Measurements from ENCODE around the gene PLA2G4E. TPM values are rescaled to one million over a fixed set of nuclear protein-coding genes. Genes with fewer than 3 reads are reported as not detected.

Gene PLA2G4E
- total RNA-seq, 2 experiments from 2014 or later = not detected

DNA sequence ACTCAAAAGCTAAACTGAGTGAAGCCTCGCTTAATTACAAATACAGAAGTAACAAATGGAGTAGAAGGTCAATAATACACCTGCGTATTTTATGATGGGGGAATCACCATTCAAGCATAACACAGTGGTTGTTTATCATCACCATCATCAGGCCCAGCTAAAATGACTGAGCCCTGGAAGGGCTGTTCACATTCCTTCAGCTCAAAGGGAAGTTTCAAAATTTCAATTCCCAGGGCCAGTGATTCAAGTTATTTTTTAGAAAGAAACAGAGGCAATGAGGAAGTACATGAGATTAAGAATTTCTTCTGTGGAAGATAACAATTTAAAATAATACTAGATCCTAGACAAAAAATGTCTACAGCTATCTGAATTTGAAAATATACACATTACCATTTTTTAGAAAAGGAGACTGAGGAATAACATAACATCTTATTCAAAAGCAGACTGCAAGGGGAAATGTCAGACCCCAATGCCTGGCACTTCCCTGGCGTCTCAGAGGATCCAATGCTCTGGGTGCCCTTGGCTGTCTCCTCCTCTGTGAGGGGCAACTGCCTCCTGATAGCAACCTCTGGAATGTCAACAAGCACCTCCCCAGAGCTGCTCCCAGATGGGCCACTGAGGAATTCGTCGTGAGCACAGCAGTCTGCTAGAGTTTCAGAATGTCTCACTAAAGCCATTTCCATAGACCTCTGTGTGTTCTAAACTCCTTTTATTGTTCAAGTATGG is 71.3 kb downstream of the PLA2G4E start:
- no peak overlapping the region for H3K27ac Mint-ChIP-seq
- CTCF ChIA-PET = interaction anchor here (0.7 to 1.3 kb wide), 5 partner anchors 11 to 93 kb away, joined by 3 to 7 read pairs (median 3); no protein-coding TSS in a partner anchor
- H3K9me3 Mint-ChIP-seq = no peaks in the 10 kb centered on the region
- H3K4me3 Mint-ChIP-seq = no peak overlapping the region
- DNase-seq = no peak
- peaks cover 3% of the 10 kb centered on the region for H3K36me3 Mint-ChIP-seq (ENCODE audit: low read depth)
- H3K4me1 Mint-ChIP-seq = peaks cover 3% of the 10 kb centered on the region
- H3K27me3 Mint-ChIP-seq = no peaks in the 10 kb centered on the region
- POLR2A ChIA-PET = no interaction called here

DNA sequence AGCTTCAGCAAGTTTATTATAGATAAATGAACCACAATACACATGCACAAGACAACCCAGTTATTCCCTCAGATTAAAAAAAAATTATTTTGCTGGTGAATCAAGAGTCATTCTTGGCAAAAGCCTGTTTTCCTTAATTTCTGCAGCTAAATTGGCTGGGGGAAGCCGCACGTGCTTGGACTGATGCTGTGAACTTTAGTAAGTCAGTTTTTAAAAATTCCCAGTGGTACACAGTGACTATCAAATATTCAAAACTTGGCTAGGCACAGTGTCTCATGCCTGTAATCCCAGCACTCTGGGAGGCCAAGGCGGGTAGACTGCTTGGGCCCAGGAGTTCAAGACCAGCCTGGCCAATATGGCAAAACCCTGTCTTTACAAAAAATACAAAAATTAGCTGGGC is 72.4 kb downstream of the PLA2G4E start:
- Mint-ChIP-seq H3K27me3 (no peaks in the 10 kb centered on the region), H3K27ac (no peak overlapping the region), H3K4me3 (no peak overlapping the region), H3K9me3 (no peaks in the 10 kb centered on the region), H3K36me3 (ENCODE audit: low read depth) (peaks cover 6% of the 10 kb centered on the region), H3K4me1 (peaks cover 3% of the 10 kb centered on the region)
- no peak for DNase-seq
- CTCF ChIA-PET = interaction anchor here (0.6 to 0.9 kb wide), 4 partner anchors 8 to 163 kb away, joined by 3 to 4 read pairs (median 3); no protein-coding TSS in a partner anchor
- POLR2A ChIA-PET = no interaction called here

DNA sequence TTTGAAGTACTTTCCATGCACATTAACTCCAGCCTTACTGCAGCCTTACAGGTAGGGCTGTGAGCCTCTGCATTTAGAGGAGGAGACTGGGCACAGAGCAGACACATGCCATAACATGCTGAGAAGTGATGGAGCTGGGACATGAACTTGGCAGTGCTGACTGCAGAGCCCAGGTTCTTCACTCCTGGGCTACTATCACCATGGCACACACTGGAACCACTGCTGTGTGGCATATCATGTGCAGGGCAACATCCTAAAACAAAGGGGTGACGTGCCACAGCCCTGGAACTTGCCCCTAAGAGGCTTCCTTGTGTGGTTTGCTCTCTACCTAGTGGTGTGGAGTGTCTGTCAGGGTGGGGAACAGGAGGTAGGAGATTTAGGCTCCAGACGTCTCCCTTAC is 73.9 kb downstream of the PLA2G4E start:
- Mint-ChIP-seq H3K27ac (no peak overlapping the region), H3K9me3 (no peaks in the 10 kb centered on the region), H3K4me3 (no peak overlapping the region), H3K4me1 (peaks cover 5% of the 10 kb centered on the region), H3K27me3 (no peaks in the 10 kb centered on the region), H3K36me3 (ENCODE audit: low read depth) (peaks cover 6% of the 10 kb centered on the region)
- POLR2A ChIA-PET = no interaction called here
- CTCF ChIA-PET = no interaction called here
- no peak for DNase-seq

DNA sequence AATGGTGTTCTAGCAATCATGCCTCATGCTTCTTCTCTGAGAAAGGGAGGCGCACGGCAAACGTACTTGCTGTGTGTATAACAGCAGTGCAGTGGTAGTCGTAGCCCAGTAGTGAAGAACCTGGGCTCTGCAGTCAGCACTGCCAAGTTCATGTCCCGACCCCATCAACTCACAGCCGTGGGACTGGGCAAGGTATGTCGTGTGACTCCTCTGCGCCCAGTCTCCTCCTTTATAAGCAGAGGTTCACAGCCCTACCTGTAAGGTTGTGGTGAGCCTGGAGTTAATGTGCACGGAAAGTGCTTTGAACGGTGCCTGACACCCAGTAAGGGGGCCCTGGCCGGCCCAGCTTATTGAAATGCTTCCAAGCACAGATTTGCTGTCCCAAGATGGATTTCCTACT is 75.1 kb downstream of the PLA2G4E start:
- no peaks in the 10 kb centered on the region for H3K27me3 Mint-ChIP-seq
- no peaks in the 10 kb centered on the region for H3K9me3 Mint-ChIP-seq
- no peak overlapping the region for H3K27ac Mint-ChIP-seq
- CTCF ChIA-PET = interaction anchor here (0.6 kb wide), 1 partner anchor 1142 kb away, joined by 3 read pairs; no protein-coding TSS in a partner anchor
- peaks cover 10% of the 10 kb centered on the region for H3K4me1 Mint-ChIP-seq
- POLR2A ChIA-PET = no interaction called here
- no peak for DNase-seq
- peaks cover 11% of the 10 kb centered on the region for H3K36me3 Mint-ChIP-seq (ENCODE audit: low read depth)
- no peak overlapping the region for H3K4me3 Mint-ChIP-seq

DNA sequence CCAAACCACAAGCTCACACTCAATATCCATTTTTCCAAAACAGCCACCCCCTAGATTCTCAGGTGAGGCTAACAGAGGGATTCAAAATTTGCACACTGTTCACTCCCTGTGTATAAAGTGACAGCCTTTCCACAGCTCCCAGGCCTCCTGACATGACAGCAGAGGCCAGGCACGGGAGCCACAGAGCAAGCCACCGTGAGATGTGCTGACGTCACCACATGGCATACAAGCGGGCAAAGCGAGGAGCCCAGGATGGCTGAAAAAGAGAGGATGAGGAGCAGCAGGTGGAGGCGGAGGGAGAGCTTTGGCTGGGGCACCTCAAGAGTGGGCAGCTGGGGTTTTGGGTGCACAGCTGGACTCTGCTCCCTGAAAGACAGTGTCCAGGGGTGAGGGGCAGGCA is 75.6 kb downstream of the PLA2G4E start:
- ChIA-PET CTCF (interaction anchor here (0.6 kb wide), 1 partner anchor 1142 kb away, joined by 3 read pairs; no protein-coding TSS in a partner anchor), POLR2A (no interaction called here)
- H3K27me3 Mint-ChIP-seq = no peaks in the 10 kb centered on the region
- peaks cover 15% of the 10 kb centered on the region for H3K4me1 Mint-ChIP-seq
- H3K9me3 Mint-ChIP-seq = no peaks in the 10 kb centered on the region
- H3K4me3 Mint-ChIP-seq = no peak overlapping the region
- peaks cover 16% of the 10 kb centered on the region for H3K36me3 Mint-ChIP-seq (ENCODE audit: low read depth)
- no peak for DNase-seq
- H3K27ac Mint-ChIP-seq = no peak overlapping the region

DNA sequence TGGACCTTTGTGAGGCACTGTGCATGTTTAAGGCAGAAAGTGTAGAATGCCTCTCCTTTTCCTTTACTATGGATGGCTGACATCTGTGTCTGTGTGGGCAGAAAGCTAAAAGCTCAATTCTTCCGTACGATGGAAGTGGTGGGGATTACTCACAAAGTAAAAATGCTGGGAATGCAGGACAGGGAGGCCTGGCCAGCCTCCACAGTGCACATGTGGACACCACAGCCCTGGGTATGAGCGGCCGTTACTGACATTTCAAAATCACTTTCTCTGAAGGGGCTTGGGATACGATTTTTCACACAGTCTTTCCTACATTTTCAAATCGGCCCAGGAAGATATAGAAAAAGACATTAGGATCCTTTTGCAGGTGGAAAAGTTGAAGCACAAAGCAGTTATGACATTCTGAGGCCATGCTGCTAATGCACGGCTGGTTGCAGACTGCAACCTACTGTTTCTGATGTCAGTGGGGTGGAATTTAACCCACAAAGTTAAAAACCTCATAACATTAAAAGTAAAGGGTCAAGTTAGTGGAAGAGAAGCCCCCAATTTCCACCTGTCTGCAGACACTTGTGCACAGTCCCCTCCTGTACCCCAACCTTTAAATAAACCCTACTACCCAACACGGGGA is 76.4 kb downstream of the PLA2G4E start:
- no peak for DNase-seq
- Mint-ChIP-seq H3K36me3 (ENCODE audit: low read depth) (peaks cover 16% of the 10 kb centered on the region), H3K27ac (no peak overlapping the region), H3K4me1 (peaks cover 17% of the 10 kb centered on the region), H3K4me3 (no peak overlapping the region), H3K9me3 (no peaks in the 10 kb centered on the region), H3K27me3 (no peaks in the 10 kb centered on the region)
- CTCF ChIA-PET = interaction anchor here (1.6 kb wide), 1 partner anchor 11 kb away, joined by 4 read pairs; no protein-coding TSS in a partner anchor
- POLR2A ChIA-PET = no interaction called here

DNA sequence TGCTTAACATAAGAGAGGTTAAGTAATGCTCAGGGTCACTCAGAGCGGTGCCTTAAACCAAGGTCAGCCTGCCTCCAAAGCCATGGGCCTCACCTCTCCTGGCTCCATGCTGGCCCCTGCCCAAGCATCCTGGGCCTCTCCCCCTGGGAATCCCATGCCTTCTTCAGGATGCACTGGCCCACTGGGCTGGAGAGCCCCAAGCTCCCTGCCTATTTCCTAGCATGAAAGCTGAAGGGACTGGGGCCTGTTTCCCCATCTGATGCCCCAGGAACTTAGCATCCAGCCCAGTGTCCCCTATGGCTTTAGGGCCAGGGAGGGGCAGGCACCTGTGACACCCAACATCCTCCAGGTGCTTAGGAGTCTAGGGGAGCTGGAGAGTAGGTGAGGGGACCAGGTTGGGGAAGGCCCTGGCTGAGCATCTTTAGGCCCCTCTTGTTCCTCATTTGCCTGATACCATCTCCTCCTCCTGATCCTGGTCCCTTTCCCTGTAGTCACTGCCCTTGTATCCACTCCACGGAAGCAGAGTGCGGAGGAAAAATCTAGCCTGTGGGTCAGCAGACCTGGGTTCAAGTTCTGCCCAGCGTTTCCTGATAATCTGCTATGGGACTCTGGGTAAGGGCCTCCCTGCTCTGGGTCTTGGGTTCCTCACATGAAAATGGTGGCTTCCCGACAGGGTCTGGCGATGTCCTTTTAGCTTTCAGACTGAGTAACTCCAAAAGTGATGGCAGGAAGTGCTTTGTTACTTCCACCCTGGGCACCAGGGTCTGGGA is 77.1 kb downstream of the PLA2G4E start:
- Mint-ChIP-seq H3K4me3 (no peak overlapping the region), H3K4me1 (peaks cover 19% of the 10 kb centered on the region), H3K9me3 (no peaks in the 10 kb centered on the region), H3K27ac (no peak overlapping the region), H3K36me3 (ENCODE audit: low read depth) (peaks cover 16% of the 10 kb centered on the region), H3K27me3 (no peaks in the 10 kb centered on the region)
- CTCF ChIA-PET = interaction anchor here (1.6 to 5.5 kb wide), 2 partner anchors 9 to 11 kb away, joined by 4 to 36 read pairs; no protein-coding TSS in a partner anchor
- no peak for DNase-seq
- POLR2A ChIA-PET = no interaction called here

DNA sequence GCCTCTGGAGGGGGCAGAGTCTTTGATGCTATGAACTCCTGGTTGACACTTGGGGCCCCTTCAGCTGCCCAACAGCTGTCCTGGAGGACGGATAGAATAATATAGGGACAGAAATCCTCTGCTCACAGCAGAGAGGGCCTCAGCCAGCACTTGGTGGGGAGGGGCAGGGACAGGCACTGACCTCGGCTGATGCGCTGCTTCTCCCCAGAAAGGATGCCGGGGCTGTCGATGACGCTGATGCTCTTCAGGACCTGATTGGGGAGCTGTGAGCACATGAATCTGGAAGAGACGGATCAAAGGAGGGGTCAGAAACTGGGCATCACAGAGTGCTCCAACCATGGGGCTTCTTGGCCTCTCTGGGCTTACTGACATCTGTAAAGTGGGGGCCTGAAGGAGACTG is 78.0 kb downstream of the PLA2G4E start:
- H3K27me3 Mint-ChIP-seq = no peaks in the 10 kb centered on the region
- no peak overlapping the region for H3K4me3 Mint-ChIP-seq
- peak overlapping the region; percentile 39 for H3K27ac Mint-ChIP-seq
- CTCF ChIA-PET = interaction anchor here (1.6 to 5.5 kb wide), 3 partner anchors 10 to 19 kb away, joined by 4 to 36 read pairs (median 4); no protein-coding TSS in a partner anchor
- POLR2A ChIA-PET = no interaction called here
- peaks cover 26% of the 10 kb centered on the region for H3K4me1 Mint-ChIP-seq
- no peaks in the 10 kb centered on the region for H3K9me3 Mint-ChIP-seq
- no peak for DNase-seq
- peaks cover 16% of the 10 kb centered on the region for H3K36me3 Mint-ChIP-seq (ENCODE audit: low read depth)

DNA sequence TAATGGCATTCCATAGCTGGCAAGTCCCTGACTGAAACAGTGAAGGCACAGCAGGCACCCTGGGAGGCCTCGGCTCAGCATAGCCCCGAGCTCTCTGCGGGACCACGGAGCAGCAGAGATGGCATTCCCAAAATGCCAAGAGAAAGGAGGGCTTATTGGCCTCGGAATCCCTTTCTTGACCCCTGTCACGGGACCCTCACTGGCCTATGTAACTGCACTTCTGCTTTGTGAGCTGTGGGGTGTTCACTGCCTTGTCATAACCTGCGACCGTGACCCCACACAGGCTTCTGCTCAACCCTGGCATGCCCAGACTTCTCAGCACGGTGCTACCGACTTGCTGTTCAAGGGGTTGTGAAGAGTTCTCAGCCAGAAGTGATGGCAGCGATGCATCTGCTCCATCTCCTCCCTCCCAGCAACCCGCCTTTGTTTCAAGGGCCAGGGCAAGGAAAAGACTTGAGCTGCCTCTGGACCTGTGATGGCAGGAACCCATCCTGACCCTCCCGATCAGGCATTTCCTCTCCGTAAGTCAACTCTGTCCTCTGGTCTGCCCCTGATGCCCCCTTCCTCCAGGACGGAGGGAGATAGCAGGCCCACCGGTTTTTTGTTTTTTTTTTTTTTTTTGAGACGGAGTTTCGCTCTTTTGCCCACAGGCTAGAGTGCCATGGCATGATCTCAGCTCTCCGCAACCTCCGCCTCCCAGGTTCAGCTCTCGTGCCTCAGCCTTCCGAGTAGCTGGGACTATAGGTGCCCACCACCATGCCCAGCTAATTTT is 79.0 kb downstream of the PLA2G4E start:
- Mint-ChIP-seq H3K27me3 (no peaks in the 10 kb centered on the region), H3K9me3 (no peaks in the 10 kb centered on the region), H3K4me1 (peaks cover 34% of the 10 kb centered on the region), H3K27ac (no peak overlapping the region), H3K4me3 (no peak overlapping the region), H3K36me3 (ENCODE audit: low read depth) (peaks cover 16% of the 10 kb centered on the region)
- ChIA-PET CTCF (interaction anchor here (0.5 to 5.5 kb wide), 5 partner anchors 11 to 333 kb away, joined by 3 to 36 read pairs (median 4); no protein-coding TSS in a partner anchor), POLR2A (no interaction called here)
- DNase-seq = no peak

DNA sequence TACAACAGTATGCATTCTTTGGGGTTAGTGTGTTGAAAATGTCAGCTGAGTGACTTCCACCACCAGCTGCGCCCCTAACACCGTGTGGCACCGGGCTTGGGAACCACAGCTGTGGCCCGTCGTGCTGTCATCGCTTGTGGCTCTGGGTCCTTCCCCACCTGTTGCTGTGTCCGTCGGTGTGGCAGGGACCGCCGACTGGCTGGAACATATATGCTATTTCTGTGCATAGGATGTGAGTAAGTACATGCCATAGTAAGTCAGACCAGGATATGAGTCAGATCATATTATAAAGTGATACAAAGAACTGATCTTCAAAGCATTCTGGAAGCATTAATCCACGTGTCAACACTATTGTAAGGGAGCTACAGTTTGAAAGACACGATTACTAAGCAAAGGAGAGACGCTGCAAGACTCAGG is 80.4 kb downstream of the PLA2G4E start:
- Mint-ChIP-seq H3K4me3 (no peak overlapping the region), H3K27ac (peak overlapping the region; percentile 66), H3K4me1 (peaks cover 47% of the 10 kb centered on the region), H3K9me3 (peaks cover 2% of the 10 kb centered on the region), H3K27me3 (no peaks in the 10 kb centered on the region), H3K36me3 (ENCODE audit: low read depth) (peaks cover 19% of the 10 kb centered on the region)
- CTCF ChIA-PET = interaction anchor here (0.6 to 5.5 kb wide), 4 partner anchors 8 to 24 kb away, joined by 3 to 36 read pairs (median 5); no protein-coding TSS in a partner anchor
- POLR2A ChIA-PET = interaction anchor here (1.4 kb wide), 2 partner anchors 30 to 32 kb away, joined by 5 to 6 read pairs; partner anchors contain the start of gene EHD4
- peak; percentile 25 for DNase-seq

DNA sequence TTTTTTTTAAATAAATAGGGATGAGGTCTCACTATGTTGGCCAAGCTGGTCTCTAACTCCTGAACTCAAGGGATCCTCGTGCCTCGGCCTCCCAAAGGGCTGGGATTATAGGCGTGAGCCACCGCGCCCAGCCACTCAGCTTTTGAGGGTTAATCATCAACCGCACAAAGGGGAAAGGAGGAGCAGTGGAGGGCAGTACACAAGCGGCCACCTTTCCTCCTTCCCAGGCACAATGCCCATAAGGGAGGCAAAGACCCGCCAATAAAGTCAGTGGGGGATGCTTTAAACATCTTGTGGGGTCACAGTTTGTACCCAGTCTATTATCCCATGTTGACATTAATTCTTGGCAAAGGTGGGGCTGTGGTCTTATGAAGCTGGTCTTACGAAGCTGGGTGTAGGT is 80.9 kb downstream of the PLA2G4E start:
- ChIA-PET POLR2A (interaction anchor here (1.4 kb wide), 2 partner anchors 30 to 33 kb away, joined by 5 to 6 read pairs; partner anchors contain the start of gene EHD4), CTCF (interaction anchor here (0.6 to 5.5 kb wide), 5 partner anchors 9 to 618 kb away, joined by 3 to 36 read pairs (median 5); no protein-coding TSS in a partner anchor)
- H3K4me3 Mint-ChIP-seq = no peak overlapping the region
- DNase-seq = no peak
- peaks cover 21% of the 10 kb centered on the region for H3K36me3 Mint-ChIP-seq (ENCODE audit: low read depth)
- peaks cover 2% of the 10 kb centered on the region for H3K9me3 Mint-ChIP-seq
- peaks cover 52% of the 10 kb centered on the region for H3K4me1 Mint-ChIP-seq
- H3K27ac Mint-ChIP-seq = peak overlapping the region; percentile 66
- H3K27me3 Mint-ChIP-seq = no peaks in the 10 kb centered on the region

DNA sequence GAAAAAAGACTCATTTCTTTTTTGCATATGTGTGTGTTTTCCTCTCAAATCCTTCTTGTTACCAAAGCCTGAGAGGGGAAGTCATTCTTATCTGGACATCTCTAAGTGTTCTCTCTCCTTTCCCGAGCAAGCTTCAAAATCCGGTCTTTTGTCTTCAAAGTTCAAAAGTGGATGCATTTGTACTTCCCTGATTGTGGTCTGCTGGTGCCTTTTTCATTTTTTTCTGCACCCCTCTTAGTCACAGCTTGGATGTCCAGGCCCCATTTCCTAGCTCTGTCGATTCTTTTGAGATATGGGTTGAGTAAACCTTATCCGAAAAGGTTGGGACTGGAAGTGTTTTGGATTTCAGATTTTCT is 83.3 kb downstream of the PLA2G4E start:
- DNase-seq = no peak
- ChIA-PET CTCF (interaction anchor here (0.7 to 3.0 kb wide), 16 partner anchors 9 to 164 kb away, joined by 3 to 18 read pairs (median 4); no protein-coding TSS in a partner anchor), POLR2A (interaction anchor here (0.6 to 1.2 kb wide), 3 partner anchors 32 to 164 kb away, joined by 3 to 11 read pairs (median 5); partner anchors contain the start of gene EHD4)
- Mint-ChIP-seq H3K27ac (peak overlapping the region; percentile 99), H3K4me3 (peak overlapping the region; percentile 57), H3K9me3 (peaks cover 2% of the 10 kb centered on the region), H3K36me3 (ENCODE audit: low read depth) (peaks cover 15% of the 10 kb centered on the region), H3K4me1 (peaks cover 69% of the 10 kb centered on the region), H3K27me3 (no peaks in the 10 kb centered on the region)

All from activated CD4-positive, alpha-beta T cell treated with anti-CD3 and anti-CD28 coated beads, Interleukin-2, amount 10 ng/mL, durations not matched to agents 7 days and 5 days (primary cell).